Activated CD4-positive, CD25-positive, alpha-beta regulatory T cell treated with anti-CD3 and anti-CD28 coated beads, Interleukin-2, amount 50 U/mL, for 16 hours (primary cell): ENCODE measurements around the gene EIF1.
"Not testable (repeated sequence)": the region's sequence is repeated elsewhere in the genome, so short reads cannot be mapped to it uniquely, and the experiment has no call there.

ENCODE experiments used
- DNase-seq: peaks from one replicate; pipeline ENCODE4 v3.0.0-alpha.2; 2020; ENCODE audit warnings: low read depth, low spot score

EIF1 gene

DNA sequence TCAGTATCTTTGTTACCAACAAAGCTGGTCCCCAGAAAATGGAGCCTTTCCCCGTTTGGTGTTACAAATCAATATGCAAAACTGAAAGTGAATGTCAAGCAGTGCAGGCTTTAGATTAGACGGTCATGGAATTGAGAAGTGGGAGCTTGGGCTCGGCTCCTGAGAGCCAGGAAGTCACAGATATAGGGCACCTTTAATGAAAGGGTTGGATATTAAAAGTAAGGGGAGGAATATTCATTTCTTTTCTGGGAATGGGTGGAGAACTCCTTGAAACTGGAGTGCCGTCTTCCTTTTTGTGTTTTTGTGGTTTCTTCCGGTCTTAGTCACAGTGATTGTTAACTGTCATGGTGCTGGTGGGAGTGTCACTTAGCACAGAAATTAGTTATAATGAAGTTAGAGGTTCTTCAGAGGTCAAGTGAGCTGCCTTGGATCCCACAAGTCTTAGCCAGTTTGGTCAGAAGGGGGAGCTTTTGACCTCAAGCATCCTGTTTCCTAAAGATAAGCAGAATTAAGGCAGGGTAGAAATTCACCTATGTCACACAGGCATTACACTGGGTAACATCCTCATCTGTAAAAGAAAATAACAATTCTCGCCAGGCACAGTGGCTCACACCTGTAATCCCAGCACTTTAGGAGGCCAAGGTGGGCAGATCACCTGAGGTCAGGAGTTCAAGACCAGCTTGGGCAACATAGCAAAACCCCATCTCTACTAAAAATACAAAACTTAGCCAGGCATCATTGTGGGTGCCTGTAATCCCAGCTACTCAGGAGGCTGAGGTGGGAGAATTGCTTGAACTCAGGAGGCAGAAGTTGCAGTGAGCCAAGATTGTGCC lies 9.6 kb upstream of the EIF1 start:
- peak; percentile 41 for DNase-seq

DNA sequence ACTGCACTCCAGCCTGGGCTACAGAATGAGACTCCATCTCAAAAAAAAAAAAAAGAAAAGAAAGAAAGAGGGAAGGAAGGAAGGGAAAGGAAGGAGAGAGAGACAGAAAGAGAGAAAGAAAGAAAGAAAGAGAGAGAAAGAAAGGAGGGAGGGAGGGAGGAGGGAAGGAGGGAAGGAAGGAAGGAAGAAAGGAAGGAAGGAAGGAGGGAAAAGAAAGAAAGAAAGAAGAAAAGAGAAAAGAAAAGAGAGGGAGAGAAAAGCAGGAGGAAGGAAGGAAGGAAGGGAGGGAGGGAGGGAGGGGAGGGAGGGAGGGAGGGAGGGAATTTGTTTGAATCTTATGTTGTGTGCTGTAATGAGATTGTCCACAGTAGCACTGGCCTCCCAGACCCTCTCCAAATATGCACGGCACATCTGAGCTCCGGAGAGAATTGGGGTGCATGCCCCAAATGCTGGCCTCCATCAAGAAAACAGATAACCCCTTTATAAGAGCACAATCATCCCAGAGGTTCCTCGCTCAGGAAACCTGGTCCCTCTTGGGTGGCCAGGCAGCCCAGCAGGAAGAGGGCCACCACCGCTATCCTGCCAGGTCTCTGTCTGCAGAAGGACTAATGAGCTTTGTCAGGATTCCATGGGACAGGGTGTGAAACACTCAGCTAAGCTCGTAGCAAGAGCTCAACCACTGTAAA lies 8.8 kb upstream of the EIF1 start:
- DNase-seq, result no peak

GRCh38 chr17:41680426-41681040 lies 8.2 kb upstream of the EIF1 start:
- no peak for DNase-seq

DNA sequence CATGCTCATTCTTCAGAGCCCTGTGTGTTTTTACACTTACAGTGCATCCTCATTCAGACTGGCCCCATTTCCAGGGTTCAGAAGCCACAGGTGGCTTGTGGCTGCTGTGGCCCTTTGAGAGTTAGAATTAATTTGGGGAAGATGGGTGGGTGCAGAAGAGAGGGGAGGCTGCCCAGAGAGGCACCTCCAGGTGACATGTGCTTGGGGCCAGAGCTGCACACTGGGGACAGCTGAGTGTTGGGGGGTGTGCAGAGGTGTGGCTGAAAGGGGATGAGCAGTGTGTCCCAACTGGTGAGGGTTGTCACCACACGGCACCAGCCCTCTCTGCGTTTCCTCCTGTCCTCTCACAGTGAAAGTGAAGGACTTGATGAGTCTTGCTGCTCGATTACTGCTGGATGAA lies 6.9 kb upstream of the EIF1 start:
- no peak for DNase-seq

DNA sequence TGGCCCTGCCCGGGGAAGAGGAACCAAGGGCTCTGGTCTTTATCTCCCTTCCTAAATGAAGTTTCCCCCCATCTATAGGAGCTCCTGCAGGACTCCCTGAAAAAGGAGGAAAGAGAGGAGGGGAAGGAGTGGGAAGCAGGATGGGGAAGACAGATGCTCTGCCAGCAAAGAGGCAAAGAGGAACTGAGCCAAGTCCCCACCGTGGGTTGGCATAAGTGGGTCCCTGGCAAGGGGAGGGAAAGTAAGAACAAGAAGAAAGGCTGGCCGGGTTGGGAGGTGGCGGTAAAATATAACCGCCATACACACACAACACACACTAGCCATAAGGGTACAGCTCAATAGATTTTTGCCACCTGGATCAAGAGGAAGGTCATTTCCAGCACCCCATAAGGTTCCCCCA lies 6.1 kb upstream of the EIF1 start:
- no peak for DNase-seq

- DNase-seq, result no peak
These were observed 5.2 kb upstream of the EIF1 start for GRCh38 chr17:41683441-41684007.

DNA sequence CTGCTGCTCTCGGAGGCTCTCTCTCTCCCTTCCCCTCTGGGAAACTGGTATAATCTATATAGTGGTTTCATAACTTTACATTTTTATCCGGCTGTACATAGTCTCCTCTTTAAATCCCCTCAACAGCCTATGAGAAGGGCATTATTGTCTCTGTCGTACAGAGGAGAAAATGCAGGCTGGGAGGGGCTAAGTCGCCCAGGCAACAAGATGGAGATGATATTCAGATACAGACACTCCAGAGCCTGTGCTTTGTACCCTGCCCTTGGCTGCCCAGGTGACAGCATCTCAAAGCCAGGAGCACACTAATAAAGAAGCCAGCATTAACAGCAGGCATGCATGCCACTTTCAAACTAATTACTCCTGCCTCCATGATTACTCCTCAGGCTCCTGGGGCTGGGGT lies 4.7 kb upstream of the EIF1 start:
- DNase-seq, result no peak

- not testable (repeated sequence) for DNase-seq
These were observed 2.9 kb upstream of the EIF1 start for GRCh38 chr17:41685753-41686152.

DNA sequence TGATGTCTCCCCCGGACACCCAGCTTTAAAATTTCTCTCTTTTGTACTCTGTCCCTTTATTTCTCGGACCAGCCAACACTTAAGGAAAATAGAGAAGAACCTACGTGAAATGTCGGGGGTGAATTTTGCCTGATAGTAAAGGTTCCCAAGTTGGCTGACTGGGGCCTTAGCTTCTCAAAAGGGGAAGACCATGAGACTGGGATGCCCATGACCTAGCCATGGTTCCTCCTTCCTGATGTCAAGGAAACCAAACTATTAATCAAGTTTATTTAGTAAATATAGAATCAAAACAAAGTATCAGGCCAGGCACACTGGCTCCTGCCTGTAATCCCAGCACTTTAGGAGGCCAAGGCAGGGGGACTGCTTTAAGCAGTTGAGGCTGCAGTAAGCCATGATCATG lies 2.4 kb upstream of the EIF1 start:
- no peak for DNase-seq

DNA sequence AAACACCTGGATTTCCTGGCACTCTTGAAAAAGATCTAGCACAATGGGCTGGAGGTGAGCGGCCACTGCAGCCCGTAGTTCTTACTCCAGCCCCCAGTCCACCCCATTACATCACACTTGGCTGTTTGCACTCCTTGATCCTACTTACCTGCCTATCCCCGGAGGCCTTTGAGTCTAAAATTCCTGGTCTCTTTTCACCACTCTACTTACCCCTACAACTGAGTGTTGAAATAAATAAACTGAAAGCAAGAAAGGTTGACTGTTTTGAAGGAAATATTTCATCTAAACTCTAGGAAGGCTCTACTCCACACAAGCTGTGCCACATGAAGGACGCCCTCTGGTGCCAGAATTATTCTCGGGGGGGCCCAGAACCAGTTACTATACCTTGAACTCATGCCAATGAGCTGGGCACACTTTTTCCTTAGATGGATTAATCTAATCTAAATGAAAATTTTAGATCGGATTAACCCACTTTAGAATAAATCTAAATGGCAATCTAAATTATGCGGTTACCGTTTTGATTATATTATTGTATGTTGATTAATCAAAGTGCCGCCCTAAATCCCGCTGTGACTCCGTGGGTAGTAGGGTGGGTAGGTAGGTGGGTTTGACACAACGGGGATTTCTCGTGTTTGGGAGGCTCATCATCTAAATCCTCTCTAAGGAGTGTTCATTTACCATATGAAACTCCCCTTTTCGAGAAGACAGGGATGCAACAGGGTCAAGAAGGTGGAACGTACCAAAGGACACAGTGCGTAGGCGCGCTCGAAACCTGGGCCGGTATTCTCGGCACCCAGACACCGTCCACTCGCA lies 651 bp upstream of the EIF1 start:
- peak; percentile 38 for DNase-seq

GRCh38 chr17:41689497-41690299 lies 1.0 kb downstream of the EIF1 start:
- peak; percentile 47 for DNase-seq

DNA sequence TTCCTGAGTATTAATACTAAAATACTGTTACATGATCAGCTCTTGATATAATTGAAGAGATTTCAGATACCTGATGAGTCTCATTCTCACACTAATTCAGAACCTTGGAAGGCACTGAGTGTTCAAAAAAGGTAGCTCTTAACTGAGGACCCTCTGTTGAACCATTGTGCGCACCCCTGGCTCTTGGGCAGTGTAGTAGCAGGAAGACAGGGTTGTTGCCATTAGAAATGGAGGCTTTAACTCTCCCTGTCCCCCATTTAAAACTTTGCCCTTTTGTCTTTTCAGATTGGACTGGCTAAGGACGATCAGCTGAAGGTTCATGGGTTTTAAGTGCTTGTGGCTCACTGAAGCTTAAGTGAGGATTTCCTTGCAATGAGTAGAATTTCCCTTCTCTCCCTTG lies 1.8 kb downstream of the EIF1 start:
- no peak for DNase-seq

DNA sequence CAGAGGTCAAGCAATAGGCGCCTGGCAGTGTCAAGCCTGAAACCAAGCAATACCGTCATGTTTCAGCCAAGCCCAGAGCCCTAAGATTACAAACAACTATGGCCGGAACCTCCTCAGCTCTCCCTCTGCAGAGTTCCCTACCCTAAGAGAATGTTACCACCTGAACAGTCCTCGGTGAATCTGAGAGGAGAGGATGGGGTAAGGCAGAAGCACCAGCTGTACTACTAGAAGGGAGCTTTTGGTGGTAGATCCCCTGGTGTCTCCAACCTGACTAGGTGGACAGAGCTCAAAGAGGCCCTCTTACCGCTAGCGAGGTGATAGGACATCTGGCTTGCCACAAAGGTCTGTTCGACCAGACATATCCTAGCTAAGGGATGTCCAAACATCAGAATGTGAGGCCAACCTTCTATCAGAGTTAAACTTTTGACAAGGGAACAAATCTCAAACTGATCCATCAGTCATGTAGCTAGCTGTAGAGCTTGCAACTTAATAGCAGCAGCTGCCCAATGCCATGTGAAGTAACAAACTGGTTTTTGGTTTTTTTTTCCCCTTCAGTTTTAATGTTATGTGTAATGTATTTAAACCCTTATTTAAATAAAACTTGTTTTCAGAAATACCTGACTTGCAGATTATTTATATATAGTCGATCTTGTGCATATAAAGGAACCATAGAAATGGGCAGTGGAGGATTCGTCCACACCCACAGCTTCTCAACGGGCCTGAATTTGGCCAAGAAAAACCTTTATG lies 2.5 kb downstream of the EIF1 start:
- no peak for DNase-seq

GRCh38 chr17:41692722-41693521 lies 4.2 kb downstream of the EIF1 start:
- no peak for DNase-seq

DNA sequence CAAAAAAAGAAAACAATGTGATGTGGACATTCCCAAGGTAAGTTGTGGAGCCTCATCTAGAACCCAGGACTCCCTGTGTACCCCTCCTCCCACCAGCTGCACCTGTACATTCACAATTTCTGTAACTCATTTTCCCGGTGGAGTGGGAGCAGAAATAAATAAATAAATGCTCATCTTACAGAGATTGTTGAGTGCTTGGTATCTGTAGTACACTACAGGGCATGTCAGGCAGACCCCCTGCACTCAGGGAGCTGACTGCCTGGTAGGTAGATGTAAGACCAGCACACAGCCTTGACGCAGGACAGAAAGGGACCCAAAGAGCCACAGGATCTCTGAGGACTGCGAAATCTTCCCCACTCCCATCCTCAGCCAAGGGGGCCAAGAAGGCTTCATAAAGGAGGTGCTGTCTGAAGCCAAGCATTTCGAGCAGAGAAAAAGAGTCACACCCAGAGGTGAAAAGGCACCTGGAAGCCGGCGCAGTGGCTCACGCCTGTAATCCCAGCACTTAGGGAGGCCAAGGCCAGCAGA lies 6.5 kb downstream of the EIF1 start:
- DNase-seq, result no peak

- DNase-seq, result peak; percentile 68
These were observed 7.5 kb downstream of the EIF1 start for GRCh38 chr17:41695954-41696757.

GRCh38 chr17:41697122-41697962 lies 8.7 kb downstream of the EIF1 start:
- DNase-seq, result no peak
